B cell (primary cell): ENCODE data around the gene PAX4.

ENCODE experiments used
- EZH2 ChIP-seq: IDR thresholded peaks from 2 replicates; pipeline ENCODE4 v1.6.1; 2012; ENCODE audit warnings: borderline replicate concordance, low read depth, mild to moderate bottlenecking, moderate library complexity, low read length; ENCODE audit not compliant: insufficient read depth, poor library complexity, severe bottlenecking
- TF ChIP-seq, protein P1 (sequence below): fragments of 200-600 bp; IDR thresholded peaks from one replicate; pipeline ENCODE4 v1.8.0; 2022; ENCODE audit warnings: antibody characterized with exemption, mild to moderate bottlenecking

DNA sequence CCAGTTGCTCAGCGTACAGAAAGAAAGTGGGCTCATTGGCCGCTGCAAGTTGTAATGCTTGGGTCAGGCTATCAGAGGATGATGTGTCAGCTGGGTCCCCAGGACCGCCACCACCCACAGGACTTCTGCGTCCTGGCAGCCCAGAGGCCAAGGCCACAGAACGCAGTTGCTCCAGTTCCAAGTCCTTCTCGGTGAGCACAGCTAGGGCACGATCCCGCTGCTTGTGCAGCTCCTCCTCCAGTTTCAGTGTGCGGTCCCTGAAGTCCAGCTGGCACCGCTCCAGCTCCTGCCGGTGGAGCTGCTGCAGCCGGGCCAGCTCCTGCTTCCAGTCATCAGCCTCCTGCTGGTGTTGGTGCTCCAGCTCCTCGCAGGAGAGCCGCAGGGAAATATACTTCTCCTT, 35.6 kb downstream of the PAX4 start:
- TF ChIP-seq, protein P1, sequence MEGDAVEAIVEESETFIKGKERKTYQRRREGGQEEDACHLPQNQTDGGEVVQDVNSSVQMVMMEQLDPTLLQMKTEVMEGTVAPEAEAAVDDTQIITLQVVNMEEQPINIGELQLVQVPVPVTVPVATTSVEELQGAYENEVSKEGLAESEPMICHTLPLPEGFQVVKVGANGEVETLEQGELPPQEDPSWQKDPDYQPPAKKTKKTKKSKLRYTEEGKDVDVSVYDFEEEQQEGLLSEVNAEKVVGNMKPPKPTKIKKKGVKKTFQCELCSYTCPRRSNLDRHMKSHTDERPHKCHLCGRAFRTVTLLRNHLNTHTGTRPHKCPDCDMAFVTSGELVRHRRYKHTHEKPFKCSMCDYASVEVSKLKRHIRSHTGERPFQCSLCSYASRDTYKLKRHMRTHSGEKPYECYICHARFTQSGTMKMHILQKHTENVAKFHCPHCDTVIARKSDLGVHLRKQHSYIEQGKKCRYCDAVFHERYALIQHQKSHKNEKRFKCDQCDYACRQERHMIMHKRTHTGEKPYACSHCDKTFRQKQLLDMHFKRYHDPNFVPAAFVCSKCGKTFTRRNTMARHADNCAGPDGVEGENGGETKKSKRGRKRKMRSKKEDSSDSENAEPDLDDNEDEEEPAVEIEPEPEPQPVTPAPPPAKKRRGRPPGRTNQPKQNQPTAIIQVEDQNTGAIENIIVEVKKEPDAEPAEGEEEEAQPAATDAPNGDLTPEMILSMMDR, result no peak
- no peak for TF ChIP-seq EZH2
